HFF-Myc (cell line): ENCODE measurements around the gene TTLL10.

Experiments
- DNase-seq: peaks from one replicate; pipeline ENCODE4 v3.0.0-alpha.2; 2011; ENCODE audit warnings: low read depth; ENCODE audit errors: extremely low read depth
- H3K4me3 ChIP-seq: replicated peaks from 2 replicates; pipeline ENCODE4 v1.5.1; 2011; ENCODE audit warnings: low read depth, mild to moderate bottlenecking, control low read depth, low read length
- CTCF ChIP-seq: IDR thresholded peaks from 2 replicates; pipeline ENCODE4 v1.5.1; 2012; ENCODE audit warnings: mild to moderate bottlenecking, low read depth, low read length, control low read depth; ENCODE audit errors: missing control alignments

Gene TTLL10

GRCh38 chr1:1160281-1160930, 13.3 kb upstream of the TTLL10 start:
- no peak overlapping the region for H3K4me3 ChIP-seq

GRCh38 chr1:1161078-1161682, 12.5 kb upstream of the TTLL10 start:
- no peak for TF ChIP-seq CTCF
- no peak for DNase-seq
- no peak overlapping the region for H3K4me3 ChIP-seq

More at GRCh38 chr1:1160281-1160930, 13.3 kb upstream of the TTLL10 start:
- no peak for DNase-seq
- no peak for TF ChIP-seq CTCF

- TF ChIP-seq CTCF = no peak
- DNase-seq = no peak
These were observed 12.0 kb upstream of the TTLL10 start for GRCh38 chr1:1161683-1162079.

GRCh38 chr1:1162597-1163537, 10.8 kb upstream of the TTLL10 start:
- no peak for DNase-seq
- H3K4me3 ChIP-seq = no peak overlapping the region
- no peak for TF ChIP-seq CTCF

More at GRCh38 chr1:1161683-1162079, 12.0 kb upstream of the TTLL10 start:
- H3K4me3 ChIP-seq = no peak overlapping the region

- H3K4me3 ChIP-seq = no peak overlapping the region
- TF ChIP-seq CTCF = no peak
- no peak for DNase-seq
These were observed 10.1 kb upstream of the TTLL10 start for GRCh38 chr1:1163538-1164070.

GRCh38 chr1:1164361-1164700, 9.3 kb upstream of the TTLL10 start:
- no peak for TF ChIP-seq CTCF

More at GRCh38 chr1:1164361-1164700, 9.3 kb upstream of the TTLL10 start:
- DNase-seq = no peak
- no peak overlapping the region for H3K4me3 ChIP-seq
